Fibroblast of mammary gland (primary cell): ENCODE results near the gene VWA5B1.

Source experiments
- DNase-seq: peaks from one replicate; pipeline ENCODE4 v3.0.0-alpha.2; 2010; ENCODE audit warnings: low read depth
- H3K4me3 ChIP-seq: 2 replicates; pipeline ENCODE4 v1.5.1; 2011; ENCODE audit warnings: low read depth, mild to moderate bottlenecking, low read length, moderate library complexity; ENCODE audit not compliant: control insufficient read depth
- TF ChIP-seq, protein P1 (sequence below): conservative IDR thresholded peaks from 2 replicates; pipeline ENCODE4 v1.5.1; 2011; ENCODE audit warnings: low read depth, low read length, inconsistent platforms; ENCODE audit not compliant: control insufficient read depth, insufficient read depth

The VWA5B1 gene

DNA sequence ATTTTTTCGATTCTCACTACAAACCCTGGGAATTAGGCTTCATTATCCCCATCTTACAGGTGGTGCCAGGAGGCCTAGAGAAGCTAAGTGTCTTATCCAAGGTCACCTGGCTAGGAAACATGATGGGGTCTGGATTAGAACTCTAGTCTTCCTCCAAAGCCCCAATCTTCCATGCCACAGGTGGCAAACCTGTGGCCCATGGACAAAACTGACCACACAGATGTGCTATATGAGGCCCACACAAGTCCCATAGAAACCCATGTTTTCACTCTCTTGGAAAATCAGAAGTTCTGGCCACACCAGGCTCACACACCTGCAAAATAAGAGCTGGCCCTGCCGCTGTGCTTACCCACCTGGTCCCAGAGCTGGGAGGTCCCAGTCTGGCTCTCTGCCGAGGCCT lies 21.6 kb downstream of the VWA5B1 start:
- DNase-seq: no peak
- H3K4me3 ChIP-seq: no peak overlapping the region
- TF ChIP-seq, protein P1, sequence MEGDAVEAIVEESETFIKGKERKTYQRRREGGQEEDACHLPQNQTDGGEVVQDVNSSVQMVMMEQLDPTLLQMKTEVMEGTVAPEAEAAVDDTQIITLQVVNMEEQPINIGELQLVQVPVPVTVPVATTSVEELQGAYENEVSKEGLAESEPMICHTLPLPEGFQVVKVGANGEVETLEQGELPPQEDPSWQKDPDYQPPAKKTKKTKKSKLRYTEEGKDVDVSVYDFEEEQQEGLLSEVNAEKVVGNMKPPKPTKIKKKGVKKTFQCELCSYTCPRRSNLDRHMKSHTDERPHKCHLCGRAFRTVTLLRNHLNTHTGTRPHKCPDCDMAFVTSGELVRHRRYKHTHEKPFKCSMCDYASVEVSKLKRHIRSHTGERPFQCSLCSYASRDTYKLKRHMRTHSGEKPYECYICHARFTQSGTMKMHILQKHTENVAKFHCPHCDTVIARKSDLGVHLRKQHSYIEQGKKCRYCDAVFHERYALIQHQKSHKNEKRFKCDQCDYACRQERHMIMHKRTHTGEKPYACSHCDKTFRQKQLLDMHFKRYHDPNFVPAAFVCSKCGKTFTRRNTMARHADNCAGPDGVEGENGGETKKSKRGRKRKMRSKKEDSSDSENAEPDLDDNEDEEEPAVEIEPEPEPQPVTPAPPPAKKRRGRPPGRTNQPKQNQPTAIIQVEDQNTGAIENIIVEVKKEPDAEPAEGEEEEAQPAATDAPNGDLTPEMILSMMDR: no peak

- no peak for DNase-seq
- H3K4me3 ChIP-seq: no peak overlapping the region
- TF ChIP-seq, protein P1: no peak
Measured at GRCh38 chr1:20312818-20313217, 22.1 kb downstream of the VWA5B1 start.

DNA sequence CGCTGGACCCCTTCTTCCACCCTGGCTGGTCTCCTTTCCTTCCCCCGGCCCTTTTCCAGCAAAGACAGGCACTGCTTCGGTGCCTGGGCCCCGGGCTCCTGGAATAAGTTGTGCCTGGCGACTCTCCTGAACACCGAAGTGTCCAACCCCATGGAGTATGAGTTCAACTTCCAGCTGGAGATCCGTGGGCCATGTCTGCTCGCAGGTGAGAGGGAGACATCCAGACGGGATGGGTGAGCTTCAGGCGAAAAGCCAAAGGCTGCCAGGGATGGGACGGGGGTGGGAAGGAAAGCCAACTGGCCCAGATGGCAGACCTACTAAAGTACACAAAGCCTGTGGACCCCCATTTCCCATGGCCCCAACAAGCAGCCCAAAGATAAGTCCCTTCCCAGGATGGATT lies 26.8 kb downstream of the VWA5B1 start:
- TF ChIP-seq, protein P1: no peak
- DNase-seq: no peak
- H3K4me3 ChIP-seq: no peak overlapping the region

DNA sequence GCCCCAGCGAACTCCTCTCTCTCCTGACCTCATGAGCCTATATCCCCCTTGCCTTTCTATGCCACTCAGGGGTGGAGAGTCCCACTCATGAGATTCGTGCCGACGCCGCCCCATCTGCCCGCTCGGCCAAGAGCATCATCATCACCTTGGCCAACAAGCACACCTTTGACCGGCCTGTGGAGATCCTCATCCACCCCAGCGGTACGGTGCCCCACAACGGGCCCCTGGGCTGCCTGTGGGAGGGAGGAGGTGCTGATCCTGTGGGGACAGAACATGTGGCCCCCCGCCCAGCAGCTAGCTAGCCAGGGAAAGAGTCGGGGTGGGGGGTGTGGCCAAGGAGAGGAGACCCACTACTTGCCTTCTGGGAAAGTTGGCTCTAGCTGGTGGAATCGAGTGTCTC lies 27.8 kb downstream of the VWA5B1 start:
- DNase-seq: no peak
- no peak overlapping the region for H3K4me3 ChIP-seq
- TF ChIP-seq, protein P1: no peak

DNA sequence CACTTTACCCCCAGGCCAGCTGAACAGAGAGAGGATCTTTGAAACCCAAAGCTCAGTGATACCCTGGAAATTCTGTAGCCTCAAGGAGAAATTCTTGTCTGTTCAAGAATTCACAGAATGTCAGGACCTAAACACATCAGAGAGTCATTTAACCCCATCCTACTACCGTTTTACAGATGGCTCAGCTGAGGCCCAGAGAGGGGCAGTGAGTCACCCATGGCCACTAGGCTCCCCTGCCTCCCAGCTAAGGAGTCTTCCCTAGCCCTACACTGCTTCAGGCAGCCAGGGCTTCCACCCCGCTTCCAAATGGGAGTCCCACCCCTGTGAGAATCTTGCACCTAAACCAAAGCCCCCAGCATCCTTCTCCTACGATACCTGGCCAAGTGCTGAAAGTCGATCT lies 28.3 kb downstream of the VWA5B1 start:
- TF ChIP-seq, protein P1: no peak
- H3K4me3 ChIP-seq: no peak overlapping the region
- peak; percentile 24 for DNase-seq

GRCh38 chr1:20319456-20320220 lies 29.0 kb downstream of the VWA5B1 start:
- no peak overlapping the region for H3K4me3 ChIP-seq
- TF ChIP-seq, protein P1: no peak
- no peak for DNase-seq
